Measurements from ENCODE around the gene METAP2. TPM values are rescaled to one million over a fixed set of nuclear protein-coding genes. Genes with fewer than 3 reads are reported as not detected.

METAP2 gene
- total and polyA plus RNA-seq, 2 donors = 72.6 to 93.7 TPM

- Histone ChIP-seq H3K36me3 (ENCODE audit: control insufficient read depth in 2 of 2, insufficient read depth in 2 of 2, low read length in 1 of 2) (no peaks in the 10 kb centered on the region), H3K4me1 (ENCODE audit: control insufficient read depth in 2 of 2, insufficient read depth in 2 of 2, low read length in 2 of 2) (peaks cover 0 to 10% of the 10 kb centered on the region in 2 donors), H3K4me3 (ENCODE audit: low read length in 2 of 2) (no peak overlapping the region), H3K27ac (ENCODE audit: low read depth in 1 of 2, low read length in 1 of 2) (no peak overlapping the region), H3K9me3 (ENCODE audit: control insufficient read depth in 2 of 2, insufficient read depth in 1 of 2, low read length in 1 of 2) (peaks cover 4 to 11% of the 10 kb centered on the region in 2 donors), H3K27me3 (ENCODE audit: control insufficient read depth in 2 of 2, insufficient read depth in 1 of 2, low read length in 1 of 2) (peaks cover 26 to 47% of the 10 kb centered on the region in 2 donors)
- DNase-seq (ENCODE audit: low read depth in 6 of 9, low spot score in 9 of 9) = no peak
- 71% methylated on average over 8 of the region's 8 CpGs for WGBS
Measured at GRCh38 chr12:95545731-95546490, 72.0 kb downstream of the METAP2 start.

GRCh38 chr12:95546491-95546813 is 72.5 kb downstream of the METAP2 start:
- Histone ChIP-seq H3K27me3 (ENCODE audit: control insufficient read depth in 2 of 2, insufficient read depth in 1 of 2, low read length in 1 of 2) (peaks cover 26 to 51% of the 10 kb centered on the region in 2 donors), H3K4me1 (ENCODE audit: control insufficient read depth in 2 of 2, insufficient read depth in 2 of 2, low read length in 2 of 2) (peaks cover 4 to 14% of the 10 kb centered on the region in 2 donors), H3K36me3 (ENCODE audit: control insufficient read depth in 2 of 2, insufficient read depth in 2 of 2, low read length in 1 of 2) (no peaks in the 10 kb centered on the region), H3K27ac (ENCODE audit: low read depth in 1 of 2, low read length in 1 of 2) (no peak overlapping the region), H3K9me3 (ENCODE audit: control insufficient read depth in 2 of 2, insufficient read depth in 1 of 2, low read length in 1 of 2) (peaks cover 4 to 11% of the 10 kb centered on the region in 2 donors), H3K4me3 (ENCODE audit: low read length in 2 of 2) (no peak overlapping the region)
- no peak for DNase-seq (ENCODE audit: low read depth in 6 of 9, low spot score in 9 of 9)
- whole genome bisulfite sequencing = 52% methylated on average over 9 of the region's 9 CpGs

- Histone ChIP-seq H3K9me3 (ENCODE audit: control insufficient read depth in 2 of 2, insufficient read depth in 1 of 2, low read length in 1 of 2) (peaks cover 4 to 11% of the 10 kb centered on the region in 2 donors), H3K4me3 (ENCODE audit: low read length in 2 of 2) (peak overlapping the region; percentile 60 to 77), H3K36me3 (ENCODE audit: control insufficient read depth in 2 of 2, insufficient read depth in 2 of 2, low read length in 1 of 2) (no peaks in the 10 kb centered on the region), H3K27me3 (ENCODE audit: control insufficient read depth in 2 of 2, insufficient read depth in 1 of 2, low read length in 1 of 2) (peaks cover 26 to 52% of the 10 kb centered on the region in 2 donors), H3K27ac (ENCODE audit: low read depth in 1 of 2, low read length in 1 of 2) (no peak overlapping the region), H3K4me1 (ENCODE audit: control insufficient read depth in 2 of 2, insufficient read depth in 2 of 2, low read length in 2 of 2) (peaks cover 6 to 16% of the 10 kb centered on the region in 2 donors)
- WGBS = 28% methylated on average over 9 of the region's 9 CpGs
- DNase-seq (ENCODE audit: low read depth in 6 of 9, low spot score in 9 of 9) = peak in 2 of 9 donors; percentile 24 to 32
Measured at GRCh38 chr12:95547522-95548055, 73.6 kb downstream of the METAP2 start.

GRCh38 chr12:95548056-95548538 is 74.1 kb downstream of the METAP2 start:
- Histone ChIP-seq H3K4me1 (ENCODE audit: control insufficient read depth in 2 of 2, insufficient read depth in 2 of 2, low read length in 2 of 2) (peaks cover 6 to 20% of the 10 kb centered on the region in 2 donors), H3K36me3 (ENCODE audit: control insufficient read depth in 2 of 2, insufficient read depth in 2 of 2, low read length in 1 of 2) (no peaks in the 10 kb centered on the region), H3K9me3 (ENCODE audit: control insufficient read depth in 2 of 2, insufficient read depth in 1 of 2, low read length in 1 of 2) (peaks cover 4 to 11% of the 10 kb centered on the region in 2 donors), H3K4me3 (ENCODE audit: low read length in 2 of 2) (peak overlapping the region; percentile 60 to 77), H3K27ac (ENCODE audit: low read depth in 1 of 2, low read length in 1 of 2) (no peak overlapping the region), H3K27me3 (ENCODE audit: control insufficient read depth in 2 of 2, insufficient read depth in 1 of 2, low read length in 1 of 2) (peaks cover 26 to 52% of the 10 kb centered on the region in 2 donors)
- peak in 2 of 9 donors; percentile 17 to 39 for DNase-seq (ENCODE audit: low read depth in 6 of 9, low spot score in 9 of 9)
- WGBS = 2% methylated on average over 50 of the region's 50 CpGs

GRCh38 chr12:95548539-95549391 is 74.8 kb downstream of the METAP2 start:
- Histone ChIP-seq H3K9me3 (ENCODE audit: control insufficient read depth in 2 of 2, insufficient read depth in 1 of 2, low read length in 1 of 2) (peaks cover 4 to 11% of the 10 kb centered on the region in 2 donors), H3K27ac (ENCODE audit: low read depth in 1 of 2, low read length in 1 of 2) (peak overlapping the region in 1 of 2 donors; percentile 25), H3K36me3 (ENCODE audit: control insufficient read depth in 2 of 2, insufficient read depth in 2 of 2, low read length in 1 of 2) (no peaks in the 10 kb centered on the region), H3K4me1 (ENCODE audit: control insufficient read depth in 2 of 2, insufficient read depth in 2 of 2, low read length in 2 of 2) (peaks cover 6 to 23% of the 10 kb centered on the region in 2 donors), H3K4me3 (ENCODE audit: low read length in 2 of 2) (peak overlapping the region; percentile 60 to 77), H3K27me3 (ENCODE audit: control insufficient read depth in 2 of 2, insufficient read depth in 1 of 2, low read length in 1 of 2) (peaks cover 26 to 52% of the 10 kb centered on the region in 2 donors)
- 7% methylated on average over 98 of the region's 98 CpGs for WGBS
- DNase-seq (ENCODE audit: low read depth in 6 of 9, low spot score in 9 of 9) = peak in 4 of 9 donors; percentile 20 to 46 (median 34)

GRCh38 chr12:95549392-95550084 is 75.6 kb downstream of the METAP2 start:
- DNase-seq (ENCODE audit: low read depth in 6 of 9, low spot score in 9 of 9) = no peak
- H3K27ac ChIP-seq (ENCODE audit: low read depth in 1 of 2, low read length in 1 of 2) = no peak overlapping the region
- H3K4me3 ChIP-seq (ENCODE audit: low read length in 2 of 2) = peak overlapping the region in 1 of 2 donors; percentile 77

GRCh38 chr12:95551305-95551704 is 77.4 kb downstream of the METAP2 start, which contains the start of gene USP44:
Gene USP44 (minus strand): TSS chr12:95551476. CDS start chr12:95534256, 17,220 bp downstream.
- no peak for DNase-seq (ENCODE audit: low read depth in 6 of 9, low spot score in 9 of 9)

More at GRCh38 chr12:95549392-95550084, 75.6 kb downstream of the METAP2 start:
- WGBS = 76% methylated on average over 12 of the region's 12 CpGs
- H3K4me1 ChIP-seq (ENCODE audit: control insufficient read depth in 2 of 2, insufficient read depth in 2 of 2, low read length in 2 of 2) = peaks cover 6 to 23% of the 10 kb centered on the region in 2 donors
- peaks cover 26 to 52% of the 10 kb centered on the region in 2 donors for H3K27me3 ChIP-seq (ENCODE audit: control insufficient read depth in 2 of 2, insufficient read depth in 1 of 2, low read length in 1 of 2)
- no peaks in the 10 kb centered on the region for H3K36me3 ChIP-seq (ENCODE audit: control insufficient read depth in 2 of 2, insufficient read depth in 2 of 2, low read length in 1 of 2)
- H3K9me3 ChIP-seq (ENCODE audit: control insufficient read depth in 2 of 2, insufficient read depth in 1 of 2, low read length in 1 of 2) = peaks cover 4 to 11% of the 10 kb centered on the region in 2 donors

GRCh38 chr12:95551913-95552516 is 78.1 kb downstream of the METAP2 start:
- WGBS = 67% methylated on average over 7 of the region's 7 CpGs
- H3K27ac ChIP-seq (ENCODE audit: low read depth in 1 of 2, low read length in 1 of 2) = peak overlapping the region; percentile 36 to 78
- H3K4me3 ChIP-seq (ENCODE audit: low read length in 2 of 2) = peak overlapping the region in 1 of 2 donors; percentile 19
- H3K4me1 ChIP-seq (ENCODE audit: control insufficient read depth in 2 of 2, insufficient read depth in 2 of 2, low read length in 2 of 2) = peaks cover 6 to 28% of the 10 kb centered on the region in 2 donors
- peaks cover 14 to 34% of the 10 kb centered on the region in 2 donors for H3K27me3 ChIP-seq (ENCODE audit: control insufficient read depth in 2 of 2, insufficient read depth in 1 of 2, low read length in 1 of 2)
- no peaks in the 10 kb centered on the region for H3K36me3 ChIP-seq (ENCODE audit: control insufficient read depth in 2 of 2, insufficient read depth in 2 of 2, low read length in 1 of 2)
- H3K9me3 ChIP-seq (ENCODE audit: control insufficient read depth in 2 of 2, insufficient read depth in 1 of 2, low read length in 1 of 2) = peaks cover 4 to 11% of the 10 kb centered on the region in 2 donors
- DNase-seq (ENCODE audit: low read depth in 6 of 9, low spot score in 9 of 9) = peak in 4 of 9 donors; percentile 33 to 63 (median 38)

More at GRCh38 chr12:95551305-95551704, 77.4 kb downstream of the METAP2 start, which contains the start of gene USP44:
- peak within 1 kb of the TSS in 1 of 2 donors; percentile 19 for H3K4me3 ChIP-seq (ENCODE audit: low read length in 2 of 2)
- H3K36me3 ChIP-seq (ENCODE audit: control insufficient read depth in 2 of 2, insufficient read depth in 2 of 2, low read length in 1 of 2) = no peaks in the 10 kb centered on the region
- 74% methylated on average over 9 of the region's 9 CpGs for WGBS
- peaks cover 6 to 28% of the 10 kb centered on the region in 2 donors for H3K4me1 ChIP-seq (ENCODE audit: control insufficient read depth in 2 of 2, insufficient read depth in 2 of 2, low read length in 2 of 2)
- H3K27ac ChIP-seq (ENCODE audit: low read depth in 1 of 2, low read length in 1 of 2) = peak within 1 kb of the TSS; percentile 36 to 78
- peaks cover 18 to 41% of the 10 kb centered on the region in 2 donors for H3K27me3 ChIP-seq (ENCODE audit: control insufficient read depth in 2 of 2, insufficient read depth in 1 of 2, low read length in 1 of 2)
- H3K9me3 ChIP-seq (ENCODE audit: control insufficient read depth in 2 of 2, insufficient read depth in 1 of 2, low read length in 1 of 2) = peaks cover 4 to 11% of the 10 kb centered on the region in 2 donors

Data from thymus (tissue), 11 donors.